ENCODE data around the gene RER1. TPM values are rescaled to one million over a fixed set of nuclear protein-coding genes. Genes with fewer than 3 reads are reported as not detected.

RER1 gene
- total RNA-seq, 4 donors from 2014 or later: 56.4 to 76.8 (median 66.8) TPM

GRCh38 chr1:2352341-2352896, 39.2 kb upstream of the RER1 start:
- no peak for TF ChIP-seq CTCF (IDR thresholded peaks at IDR 0.05)
- no peak for TF ChIP-seq POLR2A (IDR thresholded peaks at IDR 0.05)
- no peak for TF ChIP-seq EP300 (IDR thresholded peaks at IDR 0.05)
- no peak overlapping the region for H3K27ac ChIP-seq
- no peak overlapping the region for H3K4me3 ChIP-seq
- DNase-seq (ENCODE audit: low spot score in 2 of 2): no peak
- H3K4me1 ChIP-seq: no peaks in the 10 kb centered on the region
- H3K27me3 ChIP-seq: no peaks in the 10 kb centered on the region
- H3K36me3 ChIP-seq: peaks cover 0 to 13% (median 0%) of the 10 kb centered on the region in 3 donors
- 87 to 94% methylated on average over 11 of the region's 11 CpGs for WGBS, 2 donors
- H3K9me3 ChIP-seq: no peaks in the 10 kb centered on the region

- H3K27me3 ChIP-seq: no peaks in the 10 kb centered on the region
- H3K36me3 ChIP-seq: peaks cover 0 to 19% (median 0%) of the 10 kb centered on the region in 3 donors
- H3K4me1 ChIP-seq: no peaks in the 10 kb centered on the region
- no peak for DNase-seq (ENCODE audit: low spot score in 2 of 2)
- H3K27ac ChIP-seq: peak overlapping the region in 1 of 4 donors; percentile 33
- no peak overlapping the region for H3K4me3 ChIP-seq
- TF ChIP-seq CTCF (IDR thresholded peaks at IDR 0.05): no peak
- no peak for TF ChIP-seq EP300 (IDR thresholded peaks at IDR 0.05)
- TF ChIP-seq POLR2A (IDR thresholded peaks at IDR 0.05): no peak
- WGBS, 2 donors: 77 to 81% methylated on average over 17 to 21 of the region's 21 CpGs
- no peaks in the 10 kb centered on the region for H3K9me3 ChIP-seq
These were observed 38.6 kb upstream of the RER1 start for GRCh38 chr1:2352897-2353550.

- WGBS, 2 donors: 81 to 85% methylated on average over 24 to 28 of the region's 28 CpGs
These were observed 37.8 kb upstream of the RER1 start for GRCh38 chr1:2353551-2354438.

GRCh38 chr1:2354511-2355372, 36.9 kb upstream of the RER1 start:
- peaks cover 0 to 25% (median 0%) of the 10 kb centered on the region in 3 donors for H3K36me3 ChIP-seq
- WGBS, 2 donors: 70 to 79% methylated on average over 36 to 38 of the region's 38 CpGs
- no peak overlapping the region for H3K27ac ChIP-seq
- H3K4me1 ChIP-seq: no peaks in the 10 kb centered on the region
- no peaks in the 10 kb centered on the region for H3K9me3 ChIP-seq
- H3K27me3 ChIP-seq: no peaks in the 10 kb centered on the region
- no peak for DNase-seq (ENCODE audit: low spot score in 2 of 2)
- H3K4me3 ChIP-seq: no peak overlapping the region
- no peak for TF ChIP-seq CTCF (IDR thresholded peaks at IDR 0.05)
- TF ChIP-seq EP300 (IDR thresholded peaks at IDR 0.05): no peak
- TF ChIP-seq POLR2A (IDR thresholded peaks at IDR 0.05): no peak

More at GRCh38 chr1:2353551-2354438, 37.8 kb upstream of the RER1 start:
- Histone ChIP-seq H3K4me3 (no peak overlapping the region), H3K27me3 (no peaks in the 10 kb centered on the region), H3K9me3 (no peaks in the 10 kb centered on the region), H3K36me3 (peaks cover 0 to 25% (median 0%) of the 10 kb centered on the region in 3 donors), H3K4me1 (no peaks in the 10 kb centered on the region), H3K27ac (peak overlapping the region in 1 of 4 donors; percentile 33)
- DNase-seq (ENCODE audit: low spot score in 2 of 2): no peak
- TF ChIP-seq POLR2A (IDR thresholded peaks at IDR 0.05) (no peak), CTCF (IDR thresholded peaks at IDR 0.05) (no peak), EP300 (IDR thresholded peaks at IDR 0.05) (no peak)
